A204.1 (cell line): Measurements from ENCODE around the gene KLHL15.
"Not testable (repeated sequence)": the region's sequence is repeated elsewhere in the genome, so short reads cannot be mapped to it uniquely, and the experiment has no call there.

Experiments
- FAIRE-seq: peaks from 2 replicates; lab custom pipeline; 2012; peaks lifted over from hg19 to GRCh38; lab: Jason Lieb, UNC

Gene KLHL15

DNA sequence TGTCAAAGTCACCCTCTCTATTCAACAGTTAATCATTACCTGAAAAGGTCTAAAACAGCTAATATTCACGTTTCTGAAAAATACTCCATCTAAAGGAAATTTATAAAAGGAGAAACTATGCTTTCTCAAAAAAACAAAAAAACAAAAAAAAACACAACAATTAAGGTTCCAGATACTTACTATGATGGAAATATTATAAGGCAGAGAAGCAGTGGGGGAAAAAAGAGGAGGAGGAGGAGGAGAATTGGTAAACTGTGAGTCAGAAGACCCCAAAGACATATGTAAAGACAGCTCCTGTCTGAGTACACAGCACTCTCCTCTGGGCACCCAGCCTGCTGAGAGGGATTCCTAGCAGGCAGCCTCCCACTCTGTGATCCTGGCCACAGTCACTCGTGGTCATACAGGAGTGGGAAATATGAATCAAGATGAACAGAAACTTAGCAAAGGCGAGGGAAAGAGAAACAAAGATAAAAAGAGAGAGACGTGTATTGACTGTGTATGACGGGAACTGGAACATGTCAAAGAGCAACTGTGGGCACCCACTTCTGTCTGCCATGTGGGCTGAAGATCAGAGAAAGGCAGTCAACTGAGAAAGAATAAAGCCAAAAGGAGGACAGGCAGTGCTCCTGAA, 12.5 kb downstream of the KLHL15 start:
- no peak for FAIRE-seq

DNA sequence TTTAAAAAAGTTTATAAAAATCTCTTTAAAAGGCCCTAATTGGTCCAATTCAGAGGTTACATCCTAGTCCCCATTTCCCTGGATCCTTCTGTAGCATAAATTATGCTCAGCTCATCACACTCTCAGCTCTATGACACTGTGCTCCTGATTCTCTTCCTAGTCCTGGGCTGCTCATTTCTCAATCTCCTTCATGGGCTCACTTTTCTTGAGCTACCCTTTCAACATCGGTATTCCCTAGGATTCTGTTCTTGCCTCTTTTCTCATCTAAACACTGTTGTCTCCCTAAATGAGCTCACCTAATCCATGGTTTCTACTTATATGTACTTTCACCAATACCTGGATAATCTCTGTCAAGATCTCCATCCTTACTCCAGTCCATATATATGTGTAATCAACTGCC, 14.7 kb downstream of the KLHL15 start:
- FAIRE-seq: no peak

DNA sequence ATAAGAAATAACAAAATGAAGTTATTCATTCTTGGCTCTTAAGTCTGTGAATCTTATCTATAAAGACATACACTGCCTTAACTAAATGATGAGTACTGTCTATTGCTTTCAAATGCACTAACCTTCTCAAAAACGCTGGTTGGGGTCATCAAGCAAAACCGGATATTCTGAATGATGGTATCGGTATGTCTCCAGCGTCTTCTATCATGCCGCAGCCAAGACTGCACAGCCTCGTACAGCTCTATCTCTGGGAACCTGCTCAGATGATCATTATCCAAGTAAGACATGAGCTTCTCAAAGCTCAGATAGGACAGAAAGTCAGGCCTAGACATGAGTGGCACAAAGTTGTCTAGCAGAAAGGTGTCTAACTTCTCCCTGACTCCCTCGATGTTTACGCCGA, 21.1 kb downstream of the KLHL15 start:
- FAIRE-seq: no peak

DNA sequence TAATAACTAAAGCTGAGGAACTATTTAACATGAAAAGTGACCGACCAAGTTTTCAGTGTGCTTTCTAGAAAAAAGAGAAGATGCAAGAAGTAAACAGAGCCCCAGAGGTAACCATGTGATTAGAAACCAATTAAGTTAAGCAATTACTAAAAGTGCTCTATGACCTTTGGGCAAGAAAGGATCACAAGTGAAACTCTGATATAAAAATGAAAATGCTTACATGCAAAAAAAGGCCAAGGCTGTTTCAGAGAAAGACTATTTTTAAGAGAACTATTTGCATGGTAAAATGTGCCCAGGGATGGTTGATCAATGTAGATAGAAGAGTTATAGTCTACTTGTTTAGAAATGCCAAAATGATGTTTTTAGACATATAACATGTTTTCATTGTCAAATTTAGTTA, 22.0 kb downstream of the KLHL15 start:
- FAIRE-seq: no peak

DNA sequence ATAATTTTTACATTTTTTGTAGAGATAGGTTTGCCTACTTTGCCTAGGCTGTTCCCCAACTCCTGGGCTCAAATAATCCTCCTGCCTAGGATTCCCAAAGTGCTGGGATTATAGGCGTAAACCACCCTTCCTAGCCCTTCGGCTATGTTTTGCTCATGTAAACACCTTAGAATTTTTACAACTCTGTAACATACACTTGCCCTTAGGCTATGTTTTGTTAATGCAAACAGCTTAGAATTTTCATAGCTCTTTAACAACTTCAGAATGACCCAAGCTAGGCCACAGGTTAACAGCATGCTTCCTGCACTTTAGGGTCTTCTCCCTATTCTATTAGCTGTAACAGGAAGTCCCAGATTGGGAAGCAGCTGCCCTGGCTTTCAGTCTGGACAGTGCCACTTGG, 24.2 kb downstream of the KLHL15 start:
- FAIRE-seq: no peak

DNA sequence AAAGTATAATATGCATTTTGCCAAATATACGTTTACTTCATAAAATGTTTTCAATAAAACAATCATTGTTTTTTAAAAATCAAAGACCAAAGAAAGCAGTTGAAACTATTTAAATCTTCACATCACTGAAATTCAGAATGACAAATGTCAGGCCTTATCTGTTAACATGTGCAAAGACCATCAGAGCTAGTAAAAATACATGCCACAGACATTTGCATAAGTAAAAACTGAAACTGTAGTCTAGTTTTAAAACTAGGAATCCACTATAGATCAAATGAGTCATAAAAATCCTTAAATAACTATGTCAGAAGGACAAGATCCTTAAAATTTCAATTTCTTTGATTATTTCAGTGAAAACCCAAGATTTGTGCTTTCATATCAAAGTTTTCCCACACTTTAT, 24.8 kb downstream of the KLHL15 start:
- FAIRE-seq: no peak

DNA sequence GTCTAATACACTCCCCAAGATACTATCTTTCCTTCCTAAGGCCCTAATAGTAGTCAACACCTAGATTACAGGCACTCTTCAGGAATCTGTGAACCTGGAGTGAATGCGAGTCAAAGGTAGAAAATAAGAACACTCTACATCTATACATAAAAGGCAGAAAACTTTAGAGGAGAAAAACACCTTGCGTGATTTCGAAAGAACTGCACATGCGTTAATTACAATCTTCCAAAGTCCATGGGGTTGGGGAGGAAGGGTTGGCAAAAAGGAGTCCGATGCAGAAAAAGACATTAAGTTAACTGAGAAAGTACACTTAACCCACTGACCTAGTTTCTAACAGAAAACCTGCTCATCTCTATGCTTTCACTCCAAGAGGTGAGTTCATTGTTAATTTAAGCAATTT, 27.3 kb downstream of the KLHL15 start:
- FAIRE-seq: no peak

DNA sequence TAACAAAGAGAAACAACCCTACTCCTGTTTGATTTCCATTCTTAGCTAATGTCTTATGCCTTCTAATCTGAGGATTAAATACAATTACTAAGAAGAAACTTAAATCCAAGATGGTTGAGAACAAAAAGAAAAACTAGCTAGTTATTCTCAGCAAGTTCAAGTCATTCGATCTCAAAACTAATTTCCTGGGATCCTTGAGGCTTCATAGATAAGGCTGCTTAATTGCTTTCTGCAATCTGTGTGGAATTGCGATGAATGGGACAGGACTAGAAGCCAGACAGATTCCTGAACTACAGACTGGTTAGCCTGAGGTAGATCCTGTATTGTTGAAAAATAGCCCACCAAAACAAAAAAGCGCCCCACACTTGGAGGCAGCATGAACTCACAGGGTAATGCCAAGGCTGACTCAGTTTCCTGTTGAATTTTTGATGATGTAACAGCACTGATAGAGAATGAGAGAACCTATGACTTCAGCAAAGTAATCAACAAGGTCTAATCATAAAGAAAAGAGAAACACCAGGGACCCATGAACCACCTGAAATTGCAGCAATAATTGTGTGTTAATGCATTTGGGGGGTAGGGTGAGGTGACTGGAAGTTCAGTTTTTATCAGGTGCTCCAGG, 33.9 kb downstream of the KLHL15 start:
- no peak for FAIRE-seq

DNA sequence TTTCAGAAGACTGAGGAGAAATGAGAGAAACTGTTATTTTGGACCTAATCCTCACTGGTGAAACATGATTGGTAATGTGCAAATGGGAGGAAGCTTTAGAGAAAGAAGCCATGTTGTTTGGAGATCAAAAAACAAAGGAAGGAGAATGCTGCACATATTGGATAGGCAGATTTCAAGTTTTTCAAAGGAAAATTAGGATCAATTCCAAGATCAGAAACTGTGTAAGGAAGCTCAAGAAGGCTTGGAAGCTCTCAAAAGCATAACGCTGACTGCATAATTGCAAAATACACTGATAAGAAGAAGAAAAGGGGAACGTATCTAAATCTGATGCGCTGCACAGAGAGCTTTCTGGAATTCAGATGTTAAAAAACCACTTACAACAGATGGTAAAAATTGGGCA, 34.6 kb downstream of the KLHL15 start:
- no peak for FAIRE-seq

DNA sequence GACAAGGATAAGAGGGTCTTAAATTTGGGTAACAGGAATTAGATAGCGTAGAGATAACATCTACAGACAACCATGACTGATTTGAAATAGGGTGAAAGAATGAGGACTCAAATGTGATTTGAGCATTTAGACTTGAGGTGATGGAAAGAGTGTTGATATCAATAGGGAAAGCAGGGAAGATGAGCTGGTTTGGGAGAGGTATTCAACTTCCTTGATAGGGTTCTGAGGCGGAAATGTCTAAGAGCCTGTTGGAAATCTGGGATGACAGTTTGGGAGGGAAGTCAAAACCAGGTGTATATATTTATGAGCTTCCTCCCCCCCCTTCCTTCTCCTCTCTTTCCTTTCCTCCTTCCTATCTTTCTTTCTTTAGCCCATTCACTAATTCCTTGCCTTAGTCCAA, 36.5 kb downstream of the KLHL15 start:
- FAIRE-seq: no peak

DNA sequence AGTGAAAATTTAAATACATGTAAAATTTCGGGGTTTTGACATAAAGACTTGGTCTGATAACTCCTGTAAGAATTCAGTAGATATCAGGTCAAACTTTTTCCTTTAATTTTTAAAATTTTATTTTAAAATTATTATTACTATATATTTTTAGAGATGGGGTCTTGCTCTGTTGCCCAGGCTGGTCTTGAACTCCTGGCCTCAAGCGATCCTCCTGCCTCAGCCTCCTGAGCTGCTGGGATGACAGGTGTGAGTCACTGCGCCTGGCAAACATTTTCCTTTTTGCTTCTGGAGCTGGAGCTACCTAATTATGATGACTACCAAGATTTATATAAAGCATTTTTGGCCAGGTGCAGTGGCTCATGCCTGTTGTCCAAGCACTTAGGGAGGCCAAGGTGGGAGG, 37.3 kb downstream of the KLHL15 start:
- FAIRE-seq: no peak

DNA sequence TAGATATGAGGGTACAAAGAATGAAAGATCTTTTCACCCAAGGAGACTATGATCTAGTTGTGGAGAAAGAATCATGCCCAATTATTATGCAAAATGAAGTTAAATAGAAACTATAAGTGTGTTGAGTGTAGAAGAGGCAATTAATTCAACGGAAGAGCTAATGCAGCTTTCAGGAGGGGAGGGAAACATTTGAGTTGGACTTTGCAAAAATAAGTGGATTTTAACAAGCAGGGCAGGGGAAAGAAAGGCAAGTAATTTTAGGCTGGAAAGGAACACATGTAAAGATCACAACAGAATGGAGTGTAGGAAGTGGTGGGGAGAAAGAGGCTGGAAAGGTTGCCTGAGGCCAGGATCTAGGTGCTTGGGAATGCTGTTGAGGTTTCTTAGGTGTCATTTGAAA, 44.1 kb downstream of the KLHL15 start:
- no peak for FAIRE-seq

DNA sequence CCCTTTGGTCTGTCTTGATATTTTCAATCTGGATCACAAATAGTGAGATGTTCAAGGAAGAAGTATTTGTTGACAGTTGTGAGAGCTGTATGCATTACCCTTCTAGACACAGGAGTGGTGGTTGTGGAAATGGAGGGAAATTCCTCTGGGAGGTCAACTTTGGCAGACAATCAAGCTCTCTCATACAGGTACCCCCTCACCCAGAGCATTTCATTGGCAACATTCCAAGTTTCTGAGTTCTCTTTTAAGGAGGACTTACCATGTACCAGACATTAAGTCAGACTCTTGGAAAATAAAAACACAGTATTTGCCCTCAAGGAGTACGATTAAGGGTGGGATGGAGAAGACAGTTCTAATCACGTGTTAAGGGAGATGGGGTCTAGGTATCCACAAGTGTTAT, 45.3 kb downstream of the KLHL15 start:
- FAIRE-seq: no peak

DNA sequence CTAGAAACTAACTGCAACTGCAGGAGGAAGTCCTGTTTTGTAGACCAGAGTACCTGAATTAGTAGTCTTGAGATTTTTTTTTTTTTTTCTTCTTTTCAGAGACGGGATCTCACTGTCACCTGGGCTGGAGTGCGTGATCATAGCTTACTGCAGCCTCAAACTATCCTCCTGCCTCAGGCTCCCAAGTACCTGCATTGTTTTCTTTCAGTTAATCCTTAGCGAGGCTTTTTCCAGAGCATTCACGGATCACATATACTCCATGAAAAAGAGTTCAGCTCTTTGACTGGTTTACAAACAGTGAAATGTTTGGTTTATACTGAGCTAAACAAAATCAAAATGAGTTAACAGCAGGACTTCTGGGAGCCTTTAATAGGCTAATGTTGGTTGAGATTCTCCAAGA, 45.8 kb downstream of the KLHL15 start:
- FAIRE-seq: no peak

DNA sequence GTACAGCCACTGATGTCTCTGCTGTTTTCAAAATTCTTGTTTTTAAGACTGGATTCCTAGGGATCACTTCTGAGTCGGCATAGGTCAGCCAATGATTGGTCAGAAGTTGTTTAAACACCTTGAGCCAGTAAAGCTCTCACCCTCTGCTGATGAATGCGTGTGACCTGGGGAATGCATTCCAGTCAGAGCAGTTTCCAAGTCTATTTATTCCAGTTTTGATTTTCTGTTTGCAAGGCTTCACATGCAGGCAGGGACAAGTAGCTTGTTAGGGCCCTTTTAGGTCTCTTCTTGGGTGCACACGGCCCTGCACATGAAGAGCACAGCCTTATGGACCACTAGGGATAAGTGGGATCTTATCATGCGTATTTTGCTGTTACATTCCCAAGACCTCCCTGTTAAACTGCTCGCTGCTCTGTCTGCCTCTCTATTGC, 47.0 kb downstream of the KLHL15 start:
- FAIRE-seq: no peak

DNA sequence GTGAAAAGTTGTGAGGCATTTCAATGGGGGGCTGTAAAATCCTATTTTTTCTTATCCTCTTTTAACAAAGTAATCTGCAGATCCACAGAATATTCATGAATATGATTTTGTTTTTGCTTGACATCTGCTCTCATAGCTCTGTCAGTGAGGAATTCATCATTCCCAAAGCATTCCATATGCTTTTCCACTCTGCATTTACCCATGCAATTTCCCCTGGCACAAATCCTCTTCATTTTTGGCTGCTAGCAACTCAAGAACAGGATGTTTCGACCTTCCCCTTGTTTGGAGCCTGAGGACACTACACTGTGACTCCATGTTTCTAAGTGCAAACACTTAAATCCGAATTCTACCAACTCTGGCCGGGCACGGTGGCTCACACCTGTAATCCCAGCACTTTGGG, 48.5 kb downstream of the KLHL15 start:
- no peak for FAIRE-seq

DNA sequence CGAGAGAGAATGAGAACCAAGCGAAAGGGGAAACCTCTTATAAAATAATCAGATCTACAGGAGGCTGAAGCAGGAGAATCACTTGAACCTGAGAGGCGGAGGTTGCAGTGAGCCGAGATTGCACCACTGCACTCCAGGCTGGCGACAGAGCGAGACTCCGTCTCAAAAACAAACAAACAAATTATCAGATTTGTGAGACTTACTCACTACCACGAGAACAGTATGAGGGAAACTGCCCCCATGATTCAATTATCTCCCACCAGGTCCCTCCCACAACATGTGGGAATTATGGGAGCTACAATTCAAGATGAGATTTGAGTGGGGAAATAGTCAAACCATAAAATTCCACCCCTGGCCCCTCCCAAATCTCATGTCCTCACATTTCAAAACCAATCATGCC, 61.4 kb downstream of the KLHL15 start:
- FAIRE-seq: not testable (repeated sequence)

DNA sequence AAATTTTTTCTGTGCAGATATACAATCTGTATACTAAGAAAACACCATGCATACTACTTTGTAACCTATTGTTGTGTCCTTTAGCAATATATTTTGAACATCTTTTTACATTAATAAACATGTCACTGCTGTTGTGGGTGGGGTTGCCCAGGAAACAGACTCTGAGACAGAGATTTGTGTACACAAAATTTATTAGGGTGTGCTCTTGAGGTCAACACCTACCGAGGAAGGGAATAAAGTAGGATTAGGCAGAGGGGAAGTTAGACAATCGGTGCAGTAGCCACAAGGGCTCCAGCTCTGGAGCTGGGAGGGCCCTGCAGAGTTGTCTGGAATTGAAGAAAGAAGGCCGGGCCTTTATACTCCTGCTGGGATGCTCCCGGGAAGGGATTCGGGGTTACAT, 62.8 kb downstream of the KLHL15 start:
- no peak for FAIRE-seq

DNA sequence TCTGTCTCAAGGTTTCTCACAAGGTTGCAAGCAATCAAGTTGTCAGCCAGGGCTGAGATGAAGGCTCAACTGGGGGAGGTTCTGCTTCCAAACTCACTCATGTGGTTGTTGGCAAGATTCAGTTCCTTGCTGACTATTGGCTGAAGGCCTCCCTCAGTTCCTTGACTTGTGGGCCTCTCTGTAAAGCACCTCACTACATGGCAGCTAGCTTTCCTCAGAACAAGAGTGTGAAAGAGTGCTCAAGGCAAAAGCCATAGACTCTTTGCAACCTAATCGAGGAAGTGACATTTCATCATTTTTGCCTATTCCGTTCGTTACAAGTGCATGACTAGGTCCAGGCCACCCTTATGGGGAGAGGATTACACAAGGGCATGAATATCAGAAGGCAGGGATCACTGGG, 67.2 kb downstream of the KLHL15 start:
- no peak for FAIRE-seq

DNA sequence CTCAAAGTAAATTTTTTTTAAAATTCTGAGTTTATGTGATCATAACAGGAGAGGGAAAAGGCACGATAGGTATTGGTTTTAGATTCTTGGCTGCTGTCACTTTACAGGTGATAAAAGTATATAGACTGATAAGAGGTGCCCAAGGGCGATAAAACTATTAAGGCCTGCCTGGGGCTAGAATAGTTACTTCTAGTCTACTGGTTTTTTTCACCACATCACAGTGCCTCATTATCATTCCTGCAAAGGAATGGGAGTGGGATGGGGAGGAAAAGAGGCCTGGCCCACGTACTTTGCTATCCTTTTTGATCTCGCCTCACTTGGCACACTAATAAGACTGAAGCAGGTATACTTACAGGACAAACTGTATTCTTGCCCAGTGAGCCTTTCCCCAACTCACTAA, 72.6 kb downstream of the KLHL15 start:
- no peak for FAIRE-seq

DNA sequence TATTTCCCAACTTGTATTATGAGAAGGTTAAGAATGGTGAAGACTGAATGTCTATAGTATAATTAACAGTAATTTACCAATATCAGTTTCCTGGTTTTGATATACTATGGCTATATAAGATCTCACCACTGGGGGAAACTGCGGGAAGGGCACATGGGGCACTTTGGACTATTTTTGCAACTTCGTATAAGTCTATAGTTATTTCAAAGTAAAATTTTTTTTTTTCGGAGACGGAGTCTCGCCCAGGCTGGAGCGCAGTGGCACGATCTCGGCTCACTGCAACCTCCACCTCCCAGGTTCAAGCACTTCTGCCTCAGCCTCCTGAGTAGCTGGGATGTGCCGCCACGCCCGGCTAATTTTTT, 73.1 kb downstream of the KLHL15 start:
- FAIRE-seq: no peak

DNA sequence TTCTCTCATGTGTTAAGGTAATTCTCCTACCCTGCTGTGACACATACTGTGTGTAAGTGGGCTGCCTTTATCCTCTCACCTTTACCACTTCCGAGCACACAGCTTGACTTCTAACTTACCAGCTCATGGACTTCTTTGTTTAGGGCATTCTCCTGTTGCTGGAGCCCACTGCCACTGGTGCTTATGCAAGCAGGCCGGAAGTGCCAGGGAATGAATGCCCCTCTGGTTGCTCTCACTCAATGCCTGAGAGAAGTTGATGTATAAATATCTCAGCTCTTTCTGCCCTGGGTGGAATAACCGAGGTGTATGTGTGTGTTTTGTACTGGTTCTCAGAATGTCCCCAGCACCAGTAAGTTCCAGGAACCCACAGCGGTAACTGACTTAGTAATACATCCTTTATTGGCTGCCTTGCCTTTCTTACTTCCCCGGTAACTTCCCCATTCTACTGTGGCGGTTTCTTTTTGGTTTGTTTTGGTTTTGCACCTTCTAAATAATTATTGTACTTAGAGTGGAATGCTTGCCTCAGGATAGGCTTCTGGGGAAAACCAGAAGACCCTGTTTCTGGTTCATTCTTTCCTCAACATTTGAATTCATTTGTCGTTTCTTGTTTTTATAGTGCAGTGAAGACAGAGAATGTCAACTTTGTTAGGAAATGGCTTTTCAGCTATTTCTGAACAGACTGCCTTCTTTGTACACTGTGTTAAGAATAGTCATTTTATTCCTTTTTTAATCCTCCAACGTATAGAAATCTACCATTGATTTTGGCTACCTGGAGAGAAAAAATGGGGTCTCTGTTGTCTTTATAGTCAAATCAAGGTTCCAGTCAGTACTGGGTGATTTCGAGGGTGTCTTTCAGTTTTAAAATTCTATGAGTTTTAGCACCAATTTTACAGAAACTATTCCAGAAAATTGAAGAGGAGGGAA, 73.7 kb downstream of the KLHL15 start:
- no peak for FAIRE-seq

DNA sequence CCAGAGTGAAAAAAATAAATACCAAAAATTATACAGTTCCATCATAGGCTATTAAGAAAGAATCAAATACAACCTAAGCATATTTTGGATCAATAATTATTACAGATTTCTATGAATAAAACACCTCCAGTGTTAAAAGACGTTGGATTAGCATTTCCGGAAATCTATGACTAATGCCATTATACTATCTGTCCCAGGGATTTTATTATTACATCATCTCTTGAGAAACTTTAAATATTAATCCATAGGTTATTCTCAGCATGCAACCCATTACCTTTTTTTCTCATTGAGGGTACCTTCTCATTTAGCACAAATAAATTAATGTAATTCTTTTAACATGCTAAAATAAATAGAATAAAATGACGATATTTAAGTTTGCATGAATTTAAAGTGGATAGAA, 74.6 kb downstream of the KLHL15 start:
- FAIRE-seq: no peak

DNA sequence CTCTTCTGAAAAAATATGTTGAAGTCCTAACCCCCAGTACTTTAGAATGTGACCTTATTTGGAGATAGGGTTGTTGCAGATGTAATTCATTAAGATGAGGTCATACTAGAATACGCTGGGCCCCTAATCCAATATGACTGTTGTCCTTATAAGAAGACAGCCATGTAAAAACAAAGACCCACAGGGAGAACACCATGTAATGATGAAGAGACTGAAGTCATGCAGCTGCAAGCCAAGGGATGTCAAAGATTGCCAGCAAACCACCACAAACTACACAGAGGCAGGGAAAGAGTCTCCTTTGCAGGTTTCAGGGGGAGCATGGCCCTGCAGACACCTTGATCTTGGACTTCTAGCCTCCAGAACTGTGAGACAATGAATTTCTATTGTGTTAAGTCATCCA, 81.8 kb downstream of the KLHL15 start:
- no peak for FAIRE-seq
